HG03135 (cell line): ENCODE data around the gene BCAR3.

Source experiments
- ATAC-seq: cut with Tn5 transposase; IDR thresholded peaks from one replicate; pipeline ENCODE4 v1.9.1; 2021; ENCODE audit warnings: mild to moderate bottlenecking, moderate library complexity; ENCODE audit not compliant: unreplicated experiment

The BCAR3 gene

GRCh38 chr1:93600663-93601062, 81.0 kb downstream of the BCAR3 start:
- ATAC-seq: no peak

GRCh38 chr1:93599479-93599878, 82.2 kb downstream of the BCAR3 start:
- no peak for ATAC-seq

- ATAC-seq: no peak
These were observed 82.7 kb downstream of the BCAR3 start for GRCh38 chr1:93598861-93599439.

GRCh38 chr1:93598396-93598795, 83.2 kb downstream of the BCAR3 start:
- no peak for ATAC-seq

- ATAC-seq: no peak
These were observed 83.9 kb downstream of the BCAR3 start for GRCh38 chr1:93597709-93598108.

GRCh38 chr1:93596329-93597089, 85.1 kb downstream of the BCAR3 start:
- ATAC-seq: no peak

- no peak for ATAC-seq
These were observed 85.9 kb downstream of the BCAR3 start for GRCh38 chr1:93595743-93596142.

GRCh38 chr1:93595266-93595665, 86.4 kb downstream of the BCAR3 start:
- ATAC-seq: no peak

GRCh38 chr1:93594603-93594880, 87.1 kb downstream of the BCAR3 start:
- no peak for ATAC-seq

GRCh38 chr1:93593854-93594602, 87.6 kb downstream of the BCAR3 start:
- no peak for ATAC-seq

GRCh38 chr1:93592551-93592949, 89.1 kb downstream of the BCAR3 start:
- ATAC-seq: no peak

- peak; percentile 80 for ATAC-seq
These were observed 89.7 kb downstream of the BCAR3 start for GRCh38 chr1:93591676-93592550.

- peak; percentile 35 for ATAC-seq
These were observed 90.4 kb downstream of the BCAR3 start for GRCh38 chr1:93591291-93591675.

- ATAC-seq: no peak
These were observed 92.7 kb downstream of the BCAR3 start for GRCh38 chr1:93588955-93589354.

GRCh38 chr1:93588206-93588605, 93.4 kb downstream of the BCAR3 start:
- no peak for ATAC-seq

- no peak for ATAC-seq
These were observed 94.3 kb downstream of the BCAR3 start for GRCh38 chr1:93587354-93587753.

- no peak for ATAC-seq
These were observed 96.3 kb downstream of the BCAR3 start for GRCh38 chr1:93585059-93585966.

GRCh38 chr1:93584261-93585003, 97.2 kb downstream of the BCAR3 start:
- no peak for ATAC-seq
